Measurements from ENCODE around the gene CDKL1.

DNA sequence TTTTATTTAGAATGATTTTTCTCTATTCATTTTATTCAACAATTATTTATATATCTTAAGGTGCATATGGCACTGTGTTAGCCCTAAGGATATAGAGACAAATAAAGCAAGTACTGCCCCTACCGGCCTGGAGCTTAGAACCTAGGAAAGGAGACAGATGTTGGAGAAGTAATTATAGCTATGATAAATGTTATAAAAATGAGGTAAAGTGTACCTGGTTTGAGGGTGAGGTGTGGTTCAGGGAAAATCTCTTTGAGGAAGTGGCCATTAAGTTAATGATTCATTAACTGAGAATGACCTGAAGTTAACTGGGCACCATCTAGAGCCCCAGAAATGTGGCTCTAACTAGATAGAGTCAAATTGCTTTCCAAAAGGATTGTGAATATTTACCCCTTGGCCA, 31.9 kb downstream of the CDKL1 start:
- TF ChIP-seq, protein P1, sequence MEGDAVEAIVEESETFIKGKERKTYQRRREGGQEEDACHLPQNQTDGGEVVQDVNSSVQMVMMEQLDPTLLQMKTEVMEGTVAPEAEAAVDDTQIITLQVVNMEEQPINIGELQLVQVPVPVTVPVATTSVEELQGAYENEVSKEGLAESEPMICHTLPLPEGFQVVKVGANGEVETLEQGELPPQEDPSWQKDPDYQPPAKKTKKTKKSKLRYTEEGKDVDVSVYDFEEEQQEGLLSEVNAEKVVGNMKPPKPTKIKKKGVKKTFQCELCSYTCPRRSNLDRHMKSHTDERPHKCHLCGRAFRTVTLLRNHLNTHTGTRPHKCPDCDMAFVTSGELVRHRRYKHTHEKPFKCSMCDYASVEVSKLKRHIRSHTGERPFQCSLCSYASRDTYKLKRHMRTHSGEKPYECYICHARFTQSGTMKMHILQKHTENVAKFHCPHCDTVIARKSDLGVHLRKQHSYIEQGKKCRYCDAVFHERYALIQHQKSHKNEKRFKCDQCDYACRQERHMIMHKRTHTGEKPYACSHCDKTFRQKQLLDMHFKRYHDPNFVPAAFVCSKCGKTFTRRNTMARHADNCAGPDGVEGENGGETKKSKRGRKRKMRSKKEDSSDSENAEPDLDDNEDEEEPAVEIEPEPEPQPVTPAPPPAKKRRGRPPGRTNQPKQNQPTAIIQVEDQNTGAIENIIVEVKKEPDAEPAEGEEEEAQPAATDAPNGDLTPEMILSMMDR (IDR thresholded peaks at IDR 0.05), result no peak
- TF ChIP-seq EZH2phosphoT487 (IDR thresholded peaks at IDR 0.05) (no peak), EZH2 (IDR thresholded peaks at IDR 0.05) (no peak)
